Spleen (tissue), 7 donors: ENCODE data around the gene SLC4A9.

Experiments
- POLR2A ChIP-seq, 3 donors: fragments of 450-650 bp; IDR thresholded peaks; one replicate each; pipeline ENCODE4 v1.5.1; 2017; ENCODE audit warnings: antibody characterized with exemption in 3 of 3, mild to moderate bottlenecking in 1 of 3
- TF ChIP-seq, protein P1 (sequence below), 11 experiments: fragments of 200-600 bp in 7 of 11; fragments of 450-650 bp in 4 of 11; sonication (generic) in 4 of 11; IDR thresholded peaks in 8 of 11; conservative IDR thresholded peaks in 3 of 11; 1 replicate in 7 of 11; 2 replicates in 4 of 11; pipeline versions ENCODE4 v1.4.0 to v1.8.0; 2016 to 2021; ENCODE audit warnings: antibody characterized with exemption in 11 of 11, inconsistent platforms in 4 of 11, mild to moderate bottlenecking in 1 of 11
- donor health status: DM: no; HTN: no; CAD: no; lungs with moderate emphysema.
- donor health status: DM: no; HTN: no; CAD: no.
- donor health status: DM: no; HTN: no; CAD: no.

DNA sequence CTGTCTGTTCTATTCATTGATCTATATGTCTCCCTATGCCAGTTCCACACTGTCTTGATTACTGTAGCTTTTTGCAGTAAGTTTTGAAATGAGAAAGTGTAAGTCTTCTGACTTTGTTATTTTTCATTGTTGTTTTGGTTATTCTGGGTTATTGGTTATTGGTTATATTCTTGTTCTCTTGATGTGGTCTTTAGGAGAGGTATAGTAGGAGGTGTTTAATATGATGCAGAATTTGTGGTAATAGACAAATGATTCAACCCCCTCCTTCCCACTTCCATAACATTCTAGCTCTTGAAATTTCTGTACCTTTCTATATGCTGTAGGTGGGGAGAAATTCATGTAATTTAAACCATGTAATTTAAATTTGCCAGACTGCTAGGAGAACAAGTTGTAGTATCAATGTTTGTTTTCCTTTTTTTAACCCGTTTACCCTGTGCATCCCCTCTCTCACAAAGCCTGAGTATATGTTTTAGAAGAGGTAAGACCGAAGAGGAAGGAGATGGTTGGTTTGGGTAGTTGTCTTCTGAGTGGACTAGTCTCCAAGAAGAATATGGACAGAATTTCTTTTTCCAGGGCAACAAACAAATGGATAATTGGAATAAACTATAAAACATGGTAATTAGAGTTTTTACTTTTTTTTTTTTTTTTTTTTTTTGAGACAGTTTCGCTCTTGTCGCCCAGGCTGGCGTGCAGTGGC, 60.8 kb downstream of the SLC4A9 start:
- TF ChIP-seq, protein P1, sequence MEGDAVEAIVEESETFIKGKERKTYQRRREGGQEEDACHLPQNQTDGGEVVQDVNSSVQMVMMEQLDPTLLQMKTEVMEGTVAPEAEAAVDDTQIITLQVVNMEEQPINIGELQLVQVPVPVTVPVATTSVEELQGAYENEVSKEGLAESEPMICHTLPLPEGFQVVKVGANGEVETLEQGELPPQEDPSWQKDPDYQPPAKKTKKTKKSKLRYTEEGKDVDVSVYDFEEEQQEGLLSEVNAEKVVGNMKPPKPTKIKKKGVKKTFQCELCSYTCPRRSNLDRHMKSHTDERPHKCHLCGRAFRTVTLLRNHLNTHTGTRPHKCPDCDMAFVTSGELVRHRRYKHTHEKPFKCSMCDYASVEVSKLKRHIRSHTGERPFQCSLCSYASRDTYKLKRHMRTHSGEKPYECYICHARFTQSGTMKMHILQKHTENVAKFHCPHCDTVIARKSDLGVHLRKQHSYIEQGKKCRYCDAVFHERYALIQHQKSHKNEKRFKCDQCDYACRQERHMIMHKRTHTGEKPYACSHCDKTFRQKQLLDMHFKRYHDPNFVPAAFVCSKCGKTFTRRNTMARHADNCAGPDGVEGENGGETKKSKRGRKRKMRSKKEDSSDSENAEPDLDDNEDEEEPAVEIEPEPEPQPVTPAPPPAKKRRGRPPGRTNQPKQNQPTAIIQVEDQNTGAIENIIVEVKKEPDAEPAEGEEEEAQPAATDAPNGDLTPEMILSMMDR (IDR thresholded peaks at IDR 0.05 in 8 of 11, conservative IDR thresholded peaks at IDR 0.05 in 3 of 11) = no peak
- no peak for TF ChIP-seq POLR2A (IDR thresholded peaks at IDR 0.05)
